GM13977 (cell line): ENCODE measurements around the gene SMARCA4.

Experiments
- DNase-seq: peaks from one replicate; pipeline ENCODE4 v3.0.0; 2012; ENCODE audit warnings: low spot score
- CTCF ChIP-seq: IDR thresholded peaks from 2 replicates; pipeline ENCODE4 v1.5.1; 2012; ENCODE audit warnings: mild to moderate bottlenecking, control low read depth; ENCODE audit not compliant: insufficient read depth; ENCODE audit errors: extremely low read depth, missing control alignments
- in situ Hi-C: fragments of 300-500 bp; cut with MboI; formaldehyde crosslinking; loops from one replicate; pipeline ENCODE4 v1.12.0; 2022; ENCODE audit warnings: low sequenced_read_pairs, low pct_unique_long_range_greater_than_20kb, mixed read lengths, inconsistent platforms; ENCODE audit not compliant: unreplicated experiment

Gene SMARCA4

GRCh38 chr19:11023710-11024109, 62.9 kb downstream of the SMARCA4 start:
- no peak for TF ChIP-seq CTCF
- no peak for DNase-seq
- in situ Hi-C loops = no loop called here

DNA sequence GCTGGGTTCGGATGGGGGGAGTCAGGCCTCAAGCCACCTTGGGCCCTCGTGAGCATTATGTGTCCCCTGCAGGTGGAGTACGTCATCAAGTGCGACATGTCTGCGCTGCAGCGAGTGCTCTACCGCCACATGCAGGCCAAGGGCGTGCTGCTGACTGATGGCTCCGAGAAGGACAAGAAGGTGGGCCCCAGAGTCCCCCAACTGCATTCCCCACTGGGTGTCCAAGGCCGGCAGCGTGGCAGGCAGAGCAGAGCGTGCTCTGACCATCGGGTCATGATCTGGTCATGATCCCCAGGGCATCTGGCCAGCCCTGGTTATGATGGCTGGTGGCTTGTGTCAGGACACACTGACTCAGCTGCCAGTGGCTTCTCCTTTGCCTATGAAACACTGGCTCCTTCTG, 63.4 kb downstream of the SMARCA4 start:
- no peak for DNase-seq
- TF ChIP-seq CTCF = no peak
- in situ Hi-C loops = no loop called here

DNA sequence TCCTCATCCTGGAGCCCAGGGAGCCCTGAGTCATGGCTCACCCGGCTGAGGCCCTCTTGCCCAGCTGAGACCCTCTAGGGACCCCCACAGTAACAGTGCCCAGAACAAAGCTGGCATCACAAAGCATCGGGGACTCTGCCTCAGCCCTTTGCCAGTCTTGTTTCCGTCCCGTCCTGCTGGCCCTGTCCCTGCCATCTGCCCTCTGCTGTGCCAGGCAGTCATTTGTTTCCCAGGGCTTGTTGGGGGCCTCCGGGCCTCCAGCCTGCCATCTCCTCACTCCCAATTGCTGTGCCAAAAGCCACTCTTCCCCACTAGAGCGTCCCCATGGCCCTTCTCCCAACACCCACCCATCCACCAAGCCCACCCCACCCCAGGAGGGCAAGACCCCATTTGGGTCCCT, 64.2 kb downstream of the SMARCA4 start:
- in situ Hi-C loops = no loop called here
- DNase-seq = no peak
- TF ChIP-seq CTCF = no peak

- in situ Hi-C loops = no loop called here
- DNase-seq = no peak
These were observed 64.6 kb downstream of the SMARCA4 start for GRCh38 chr19:11025445-11025844.

DNA sequence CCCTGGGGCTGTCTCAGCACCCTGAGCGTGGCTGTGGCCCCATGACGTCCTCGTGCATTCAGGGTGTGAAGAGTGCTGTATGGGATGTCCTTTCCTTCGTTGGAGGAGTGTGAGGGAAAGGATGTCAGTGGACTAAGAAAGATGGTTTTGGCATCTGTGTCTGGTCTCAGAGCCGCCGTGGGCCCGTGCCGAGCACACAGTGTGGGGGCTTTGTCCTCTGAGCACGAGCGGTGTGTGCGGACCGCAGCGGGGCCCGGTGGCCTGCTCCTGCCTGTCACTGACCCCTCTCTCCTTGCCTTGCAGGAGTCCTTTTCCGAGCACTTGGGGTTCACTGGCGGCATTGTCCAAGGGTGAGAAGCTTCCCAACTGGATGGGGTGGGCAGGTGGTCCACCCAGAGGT, 65.2 kb downstream of the SMARCA4 start:
- no peak for TF ChIP-seq CTCF
- no peak for DNase-seq
- in situ Hi-C loops = no loop called here

More at GRCh38 chr19:11025445-11025844, 64.6 kb downstream of the SMARCA4 start:
- no peak for TF ChIP-seq CTCF

DNA sequence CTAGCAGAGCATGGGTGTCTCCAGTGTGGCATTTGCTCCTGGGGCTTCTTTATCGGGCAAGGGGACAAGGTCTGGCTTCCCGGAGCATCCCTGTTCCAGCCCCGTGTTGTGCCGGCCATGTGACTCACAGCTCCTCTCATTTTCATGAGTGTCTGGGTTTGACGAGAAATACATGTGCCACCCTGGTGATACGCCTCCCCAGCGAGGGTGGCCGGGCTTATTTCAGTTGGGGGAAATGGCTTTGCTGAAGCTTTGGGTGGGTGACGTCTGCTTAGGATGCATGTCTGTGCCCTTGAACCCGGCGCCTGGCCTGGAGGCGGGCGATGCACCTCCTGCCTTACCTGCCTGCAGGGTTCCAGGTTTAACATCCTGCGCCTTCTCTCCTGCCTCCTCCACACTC, 66.6 kb downstream of the SMARCA4 start:
- DNase-seq = no peak
- in situ Hi-C loops = no loop called here
- TF ChIP-seq CTCF = no peak

GRCh38 chr19:11028146-11028545, 67.3 kb downstream of the SMARCA4 start:
- no peak for DNase-seq
- in situ Hi-C loops = no loop called here
- no peak for TF ChIP-seq CTCF
